ENCODE measurements around the gene ICAM2. TPM values are rescaled to one million over a fixed set of nuclear protein-coding genes. Genes with fewer than 3 reads are reported as not detected.

The ICAM2 gene
- total and polyA plus RNA-seq, 8 donors, result 32.3 to 55.4 (median 46.3) TPM

DNA sequence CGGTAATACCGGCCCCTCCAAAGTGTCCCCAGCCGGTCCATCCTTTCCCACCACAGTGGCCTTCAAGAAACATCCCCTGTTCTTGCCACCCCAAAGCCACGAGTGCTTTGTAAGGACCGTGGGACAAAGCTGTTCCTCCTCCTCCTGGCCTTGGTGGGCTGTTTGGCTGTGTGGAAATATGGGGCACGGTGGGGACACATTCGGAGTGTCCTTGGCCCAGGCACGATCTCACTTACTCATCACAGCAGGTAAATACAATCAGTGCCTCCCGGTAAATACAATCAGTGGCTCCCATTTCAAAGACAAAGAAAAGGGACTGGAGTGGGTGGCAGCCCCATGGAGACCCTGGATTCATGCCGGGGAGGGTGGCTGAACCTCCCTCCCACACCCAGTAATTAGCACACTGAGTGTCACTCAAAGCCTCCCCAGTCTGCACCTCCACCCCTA, 58.1 kb downstream of the ICAM2 start:
- peak overlapping the region in 1 of 2 donors; percentile 45 for H3K27ac ChIP-seq
- no peak for DNase-seq
- no peaks in the 10 kb centered on the region for H3K27me3 ChIP-seq
- TF ChIP-seq, protein P1, sequence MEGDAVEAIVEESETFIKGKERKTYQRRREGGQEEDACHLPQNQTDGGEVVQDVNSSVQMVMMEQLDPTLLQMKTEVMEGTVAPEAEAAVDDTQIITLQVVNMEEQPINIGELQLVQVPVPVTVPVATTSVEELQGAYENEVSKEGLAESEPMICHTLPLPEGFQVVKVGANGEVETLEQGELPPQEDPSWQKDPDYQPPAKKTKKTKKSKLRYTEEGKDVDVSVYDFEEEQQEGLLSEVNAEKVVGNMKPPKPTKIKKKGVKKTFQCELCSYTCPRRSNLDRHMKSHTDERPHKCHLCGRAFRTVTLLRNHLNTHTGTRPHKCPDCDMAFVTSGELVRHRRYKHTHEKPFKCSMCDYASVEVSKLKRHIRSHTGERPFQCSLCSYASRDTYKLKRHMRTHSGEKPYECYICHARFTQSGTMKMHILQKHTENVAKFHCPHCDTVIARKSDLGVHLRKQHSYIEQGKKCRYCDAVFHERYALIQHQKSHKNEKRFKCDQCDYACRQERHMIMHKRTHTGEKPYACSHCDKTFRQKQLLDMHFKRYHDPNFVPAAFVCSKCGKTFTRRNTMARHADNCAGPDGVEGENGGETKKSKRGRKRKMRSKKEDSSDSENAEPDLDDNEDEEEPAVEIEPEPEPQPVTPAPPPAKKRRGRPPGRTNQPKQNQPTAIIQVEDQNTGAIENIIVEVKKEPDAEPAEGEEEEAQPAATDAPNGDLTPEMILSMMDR (IDR thresholded peaks at IDR 0.05), result no peak
- no peaks in the 10 kb centered on the region for H3K36me3 ChIP-seq
- intact Hi-C loops (cut with DNase I), result no loop called here
- no peak for ATAC-seq
- H3K4me3 ChIP-seq, result no peak overlapping the region
- peaks cover 0 to 4% of the 10 kb centered on the region in 2 donors for H3K4me1 ChIP-seq
- H3K9me3 ChIP-seq, result no peaks in the 10 kb centered on the region

DNA sequence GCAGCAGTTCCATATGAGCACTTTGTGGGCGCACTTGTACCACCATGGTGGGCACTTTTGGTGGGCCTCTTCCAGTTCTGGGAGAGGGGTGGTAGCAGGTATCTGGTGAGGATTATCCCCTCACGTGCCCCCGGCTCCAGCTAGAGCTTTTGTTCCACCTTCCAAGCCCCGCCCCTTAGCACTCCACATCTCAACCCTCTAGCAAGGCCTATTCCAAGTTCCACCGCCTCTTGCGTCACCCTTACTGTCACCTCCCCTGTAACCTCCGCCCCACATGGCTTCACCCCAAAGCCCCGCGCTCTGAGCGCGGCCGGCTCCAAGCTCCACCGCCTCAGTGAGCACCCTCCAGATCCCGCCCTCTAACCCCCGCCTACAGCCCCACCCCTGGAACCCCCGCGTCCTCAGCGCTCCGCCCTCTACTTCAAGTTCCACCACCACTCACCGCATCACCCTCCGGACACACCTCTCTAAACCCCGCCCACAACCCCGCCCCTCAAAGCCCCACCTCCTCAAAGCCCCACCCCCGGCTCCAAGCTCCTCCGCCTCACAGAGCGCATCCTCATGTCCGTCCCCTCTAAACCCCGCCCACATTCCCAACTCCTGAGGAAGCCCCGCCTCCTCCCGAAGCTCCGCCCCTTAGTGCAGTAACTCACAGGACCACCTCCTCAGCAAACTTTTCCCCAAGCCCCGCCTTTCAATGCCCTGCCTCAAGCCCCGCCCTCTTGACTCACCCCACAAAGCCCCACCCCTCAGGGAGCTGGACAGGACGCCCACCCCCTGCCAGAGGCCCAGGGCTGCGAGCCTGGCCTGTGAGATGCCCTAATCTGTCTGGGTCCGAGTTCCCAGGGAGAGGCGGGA, 58.8 kb downstream of the ICAM2 start:
- intact Hi-C loops (cut with DNase I), result no loop called here
- TF ChIP-seq, protein P1 (IDR thresholded peaks at IDR 0.05), result no peak
- ATAC-seq (peak; percentile 80), DNase-seq (peak in 3 of 4 donors; percentile 67 to 82 (median 69))
- Histone ChIP-seq H3K9me3 (no peaks in the 10 kb centered on the region), H3K4me1 (peaks cover 0 to 4% of the 10 kb centered on the region in 2 donors), H3K4me3 (peak overlapping the region in 1 of 2 donors; percentile 16), H3K36me3 (no peaks in the 10 kb centered on the region), H3K27me3 (no peaks in the 10 kb centered on the region), H3K27ac (no peak overlapping the region)

DNA sequence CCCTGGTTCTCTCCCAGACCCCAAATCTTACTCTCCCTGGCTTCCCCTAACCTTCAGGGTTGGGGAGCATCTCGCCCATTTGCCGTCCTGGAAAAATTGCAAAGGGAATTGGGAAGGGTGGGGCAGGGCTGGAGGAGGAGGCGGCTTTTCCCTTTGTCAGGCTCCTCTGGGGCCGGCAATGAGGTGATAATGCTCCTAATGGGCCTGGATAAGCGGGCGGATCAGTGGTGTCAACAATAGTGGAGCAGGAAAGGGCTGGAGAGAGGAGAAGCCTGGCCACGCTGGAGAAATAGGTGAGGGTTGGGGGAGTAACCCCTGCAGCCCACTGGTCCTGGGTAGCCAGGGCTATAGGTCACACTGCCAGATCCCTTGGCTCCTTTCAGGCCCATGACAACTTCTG, 60.0 kb downstream of the ICAM2 start:
- ATAC-seq (no peak), DNase-seq (no peak)
- peaks cover 0 to 4% of the 10 kb centered on the region in 2 donors for H3K4me1 ChIP-seq
- H3K27me3 ChIP-seq, result no peaks in the 10 kb centered on the region
- H3K9me3 ChIP-seq, result no peaks in the 10 kb centered on the region
- H3K4me3 ChIP-seq, result no peak overlapping the region
- TF ChIP-seq, protein P1 (IDR thresholded peaks at IDR 0.05), result no peak
- intact Hi-C loops (cut with DNase I), result no loop called here
- H3K27ac ChIP-seq, result no peak overlapping the region
- H3K36me3 ChIP-seq, result no peaks in the 10 kb centered on the region

DNA sequence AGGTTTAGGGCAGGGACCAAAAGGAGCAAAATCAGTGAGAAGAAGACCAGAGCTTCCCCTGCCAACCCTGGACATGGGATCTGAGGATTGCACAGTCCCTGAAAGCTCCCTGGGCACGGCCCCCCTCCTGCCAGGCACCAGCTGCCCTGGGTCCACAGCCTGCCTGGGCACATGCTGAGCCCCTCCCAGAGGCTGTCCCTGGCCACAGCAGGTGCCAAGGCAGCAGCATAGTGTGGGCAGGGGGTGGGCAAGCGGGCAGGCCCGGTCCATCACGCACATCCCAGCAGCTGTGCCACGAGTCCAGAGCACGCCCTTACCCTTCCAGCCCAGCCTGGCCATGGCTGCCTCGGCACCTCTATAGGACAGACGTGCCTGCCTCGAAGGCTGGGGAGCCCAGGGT, 60.4 kb downstream of the ICAM2 start:
- no peaks in the 10 kb centered on the region for H3K27me3 ChIP-seq
- H3K4me3 ChIP-seq, result no peak overlapping the region
- H3K9me3 ChIP-seq, result no peaks in the 10 kb centered on the region
- no peaks in the 10 kb centered on the region for H3K36me3 ChIP-seq
- TF ChIP-seq, protein P1 (IDR thresholded peaks at IDR 0.05), result no peak
- DNase-seq, result no peak
- no peak overlapping the region for H3K27ac ChIP-seq
- intact Hi-C loops (cut with DNase I), result no loop called here
- ATAC-seq, result no peak
- peaks cover 0 to 4% of the 10 kb centered on the region in 2 donors for H3K4me1 ChIP-seq

DNA sequence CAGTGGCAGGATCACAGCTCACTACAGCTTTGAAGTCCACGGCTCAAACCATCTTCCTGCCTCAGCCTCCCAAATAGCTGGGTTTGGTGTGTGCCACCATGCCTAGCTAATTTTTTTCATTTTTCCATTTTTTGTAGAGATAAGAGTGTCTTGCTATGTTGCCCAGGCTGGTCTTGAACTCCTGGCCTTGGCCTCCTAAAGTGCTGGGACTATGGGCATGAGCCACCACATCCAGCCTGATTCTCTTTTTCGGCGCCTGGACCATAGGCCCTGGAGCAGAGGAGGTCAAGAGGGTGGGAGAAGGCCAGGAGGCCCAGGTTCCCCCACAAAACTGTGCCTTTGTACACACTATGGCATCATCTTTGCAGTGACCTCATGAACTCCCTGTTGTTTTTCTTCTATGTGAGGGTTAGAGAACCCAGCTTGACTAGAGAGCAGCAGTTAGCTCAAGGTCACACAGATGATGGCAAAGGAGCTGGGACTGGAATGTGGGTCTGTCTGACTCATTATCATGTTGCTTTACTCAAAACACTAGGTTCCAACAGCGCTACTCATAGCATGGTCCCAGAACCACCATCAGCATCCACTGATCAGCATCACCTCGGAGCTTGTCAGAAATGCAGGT, 64.0 kb downstream of the ICAM2 start:
- no peak for ATAC-seq
- no peak for DNase-seq
- H3K27me3 ChIP-seq, result no peaks in the 10 kb centered on the region
- no peaks in the 10 kb centered on the region for H3K36me3 ChIP-seq
- TF ChIP-seq, protein P1 (IDR thresholded peaks at IDR 0.05), result no peak
- no peak overlapping the region for H3K4me3 ChIP-seq
- H3K4me1 ChIP-seq, result peaks cover 0 to 8% of the 10 kb centered on the region in 2 donors
- intact Hi-C loops (cut with DNase I), result no loop called here
- H3K9me3 ChIP-seq, result no peaks in the 10 kb centered on the region
- H3K27ac ChIP-seq, result no peak overlapping the region

Measured in left lung (tissue), 10 donors.